GM21447 (cell line): ENCODE measurements around the gene PIK3R5.
"Not testable (repeated sequence)": the region's sequence is repeated elsewhere in the genome, so short reads cannot be mapped to it uniquely, and the experiment has no call there.

Source experiments
- ATAC-seq: cut with Tn5 transposase; IDR thresholded peaks from one replicate; pipeline ENCODE4 v1.9.1; 2021; ENCODE audit not compliant: unreplicated experiment

Gene PIK3R5

GRCh38 chr17:8898126-8898525 is 67.4 kb downstream of the PIK3R5 start:
- ATAC-seq = no peak

DNA sequence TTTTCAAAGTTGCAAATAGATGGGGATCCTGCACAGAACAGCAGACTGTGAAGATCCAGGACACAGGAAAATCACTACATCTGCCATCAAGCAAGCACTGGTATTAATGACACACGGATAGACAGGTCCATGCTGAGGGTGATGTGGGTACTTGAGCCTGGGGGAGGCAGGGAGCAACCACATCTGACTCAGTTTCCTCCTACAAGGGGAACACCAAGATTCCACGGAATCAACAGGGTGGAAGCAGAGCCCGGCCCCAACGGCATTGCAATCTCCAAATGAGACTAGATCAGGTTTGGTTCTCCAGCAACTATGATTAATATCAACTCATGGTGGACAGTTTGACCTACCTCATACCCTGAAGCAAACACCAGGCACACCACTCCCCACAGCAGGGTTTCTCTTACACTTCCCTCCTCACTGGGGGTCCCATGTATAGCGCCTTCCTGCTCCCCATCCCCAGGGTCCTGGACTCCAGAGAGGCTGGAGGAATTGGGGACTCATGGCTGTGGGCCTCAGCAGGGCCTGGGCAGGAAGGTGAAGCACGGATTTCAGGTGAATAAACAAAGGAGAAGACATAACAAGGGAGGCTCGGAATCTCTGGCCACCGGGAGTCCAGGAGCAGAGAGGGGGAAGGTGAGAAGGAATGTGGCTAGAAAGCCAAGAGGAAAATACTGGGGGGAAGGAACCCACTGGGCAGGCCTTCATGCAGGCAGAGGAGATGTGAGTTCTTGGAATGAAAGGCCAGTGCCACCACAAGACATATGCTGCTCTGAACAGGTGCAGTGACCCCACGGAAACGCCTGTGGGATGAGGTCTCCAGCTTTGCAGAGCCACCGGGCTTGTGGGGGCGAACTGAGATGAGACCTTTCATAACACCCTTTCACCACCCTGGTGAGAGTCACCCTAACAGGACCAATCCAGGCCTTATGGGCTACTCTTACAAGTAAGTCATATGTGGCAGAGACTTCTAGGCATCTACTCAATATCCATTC is 68.6 kb downstream of the PIK3R5 start:
- ATAC-seq = no peak

DNA sequence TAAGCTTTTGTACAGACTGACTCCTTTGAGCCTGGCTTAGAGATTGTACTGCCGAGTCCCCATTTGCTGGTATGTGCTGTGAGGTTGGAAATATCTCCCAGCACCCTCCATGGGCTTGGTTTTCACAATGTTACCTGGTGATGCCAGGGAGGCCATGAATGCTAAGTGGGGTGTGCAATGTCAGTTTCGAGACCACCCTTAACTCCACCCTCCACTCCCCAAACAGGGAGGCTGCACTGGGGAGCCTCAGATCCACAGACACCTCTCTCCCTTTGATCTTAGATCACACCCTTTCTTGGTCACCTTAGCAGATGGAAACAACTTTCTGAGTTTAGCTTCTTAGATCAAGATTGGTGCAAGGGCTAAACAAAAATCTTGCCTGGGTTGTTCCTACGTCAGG is 69.4 kb downstream of the PIK3R5 start:
- no peak for ATAC-seq

DNA sequence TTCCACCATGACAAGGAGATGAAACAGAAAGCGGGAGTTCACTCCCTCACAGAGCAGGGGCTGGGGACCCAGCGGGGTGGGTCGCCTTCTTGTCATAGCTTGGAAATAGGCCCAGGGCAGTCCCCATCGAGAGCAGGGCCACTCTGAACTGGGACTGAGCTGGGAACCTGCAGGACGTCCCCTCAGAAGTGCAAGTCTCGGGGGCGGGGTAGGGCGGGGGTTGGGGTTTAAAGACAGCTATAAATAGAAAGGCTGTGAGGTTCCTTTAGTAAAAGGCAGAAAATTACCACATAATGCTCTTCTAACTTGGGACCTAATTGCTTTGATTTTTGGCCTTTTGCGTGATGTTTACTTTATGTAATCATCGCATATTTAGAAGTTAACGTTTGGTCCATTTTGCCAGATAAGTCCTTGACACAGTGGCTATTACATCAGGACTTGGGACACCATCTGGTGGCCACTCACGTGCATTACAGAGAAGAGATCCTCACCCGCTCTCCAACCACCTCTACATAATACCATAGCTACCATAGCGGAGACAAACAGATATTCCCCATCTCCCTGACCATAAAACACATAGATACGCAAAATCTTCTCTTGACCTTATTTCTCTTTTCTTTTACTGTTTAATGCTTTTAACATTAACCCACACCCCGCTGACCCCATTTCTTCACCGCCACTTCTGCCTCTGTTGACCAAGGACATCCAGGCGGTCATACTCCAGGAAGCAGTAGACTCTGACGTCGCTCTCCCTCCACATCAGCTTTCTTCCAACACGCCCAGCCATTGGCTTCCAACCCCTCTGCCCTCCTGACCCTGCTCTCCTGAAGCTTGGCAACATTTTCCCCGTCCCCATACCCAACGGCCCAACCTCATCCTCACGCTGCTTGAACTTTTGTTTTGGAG is 70.6 kb downstream of the PIK3R5 start:
- peak; percentile 41 for ATAC-seq

GRCh38 chr17:8894202-8894671 is 71.3 kb downstream of the PIK3R5 start:
- ATAC-seq = no peak

DNA sequence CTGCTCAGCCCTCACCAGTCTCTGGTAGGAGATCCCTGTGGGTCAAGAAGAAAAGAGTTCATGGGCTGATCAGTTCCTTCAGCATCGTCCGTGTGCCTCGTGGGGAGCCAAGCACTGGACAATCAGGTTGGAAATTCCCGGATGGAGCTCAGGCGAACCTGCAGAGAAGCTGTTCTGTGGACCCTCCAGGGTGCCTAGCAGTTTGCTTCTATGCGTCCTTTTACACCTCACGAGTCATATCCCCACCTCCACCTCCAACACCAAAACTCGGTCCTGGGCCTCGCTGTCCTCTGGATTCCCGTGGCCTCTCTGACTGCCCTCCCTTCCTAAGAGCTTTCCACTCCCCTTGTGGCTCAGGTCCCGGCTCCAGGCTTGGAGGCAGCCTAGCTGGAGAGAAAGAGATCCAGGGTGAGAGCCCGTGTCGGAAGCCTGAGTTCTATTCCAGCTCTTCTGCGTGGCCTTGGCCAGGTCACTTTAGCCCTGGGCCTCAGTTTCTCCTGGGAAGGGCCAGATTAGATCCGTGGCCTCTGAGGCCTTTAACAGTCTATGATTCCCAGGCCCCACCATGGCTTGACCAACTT is 71.8 kb downstream of the PIK3R5 start:
- ATAC-seq = no peak

DNA sequence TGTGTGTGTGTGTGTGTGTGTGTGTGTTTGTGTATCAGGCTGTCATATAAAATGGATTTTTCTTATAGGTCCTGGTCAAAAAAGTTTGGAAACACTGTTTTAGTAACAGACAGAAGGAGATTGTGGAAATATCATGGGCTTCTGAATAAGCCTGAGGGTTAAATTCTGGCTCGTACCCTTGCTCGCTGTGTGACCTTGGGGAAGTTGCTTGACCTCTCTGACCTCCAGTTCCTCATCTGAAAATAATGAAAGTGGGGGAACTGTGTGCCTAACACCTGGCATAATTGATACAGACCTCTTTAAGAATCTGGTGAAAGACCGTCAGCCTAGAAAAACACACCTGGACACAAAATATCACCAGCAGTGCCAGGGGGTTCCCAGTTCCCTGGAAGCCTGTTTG is 72.4 kb downstream of the PIK3R5 start:
- no peak for ATAC-seq

DNA sequence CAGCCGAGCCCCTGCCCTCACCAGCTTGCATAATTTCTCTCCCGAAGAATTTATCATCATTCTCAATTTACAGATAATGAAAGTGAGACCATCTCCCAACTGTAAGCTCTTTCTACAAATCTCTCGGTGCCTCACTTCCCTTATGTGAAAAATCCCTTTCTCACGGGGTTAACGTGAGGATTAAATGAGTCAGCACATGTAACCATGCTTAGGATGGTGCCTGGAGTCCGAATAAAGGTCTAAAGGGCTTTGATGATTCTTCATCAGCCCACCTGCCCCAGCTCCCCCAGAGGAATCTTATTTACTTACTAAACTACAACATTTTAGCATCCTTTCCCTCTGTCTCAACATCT is 73.2 kb downstream of the PIK3R5 start:
- peak; percentile 60 for ATAC-seq

DNA sequence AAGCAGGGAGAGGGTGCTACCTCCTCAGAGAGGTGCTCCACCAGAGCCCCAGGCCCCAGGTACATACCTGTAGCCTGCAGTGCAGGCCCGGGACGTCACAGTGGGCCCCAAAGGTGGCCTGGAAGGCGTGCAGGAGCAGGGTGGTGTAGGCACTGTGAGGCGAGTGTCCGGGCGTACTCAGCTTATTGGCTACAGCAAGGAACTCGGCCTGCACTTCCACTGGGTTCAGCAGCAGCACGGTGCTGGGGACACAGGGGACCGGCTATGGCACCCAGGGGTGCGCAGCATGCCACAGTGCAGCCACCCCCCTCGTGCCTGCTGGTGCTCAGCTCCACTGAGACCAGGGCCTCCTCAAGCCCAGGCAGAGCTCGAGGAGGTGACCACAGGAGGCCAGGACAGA is 74.8 kb downstream of the PIK3R5 start:
- no peak for ATAC-seq

GRCh38 chr17:8889458-8890210 is 75.9 kb downstream of the PIK3R5 start:
- ATAC-seq = no peak

DNA sequence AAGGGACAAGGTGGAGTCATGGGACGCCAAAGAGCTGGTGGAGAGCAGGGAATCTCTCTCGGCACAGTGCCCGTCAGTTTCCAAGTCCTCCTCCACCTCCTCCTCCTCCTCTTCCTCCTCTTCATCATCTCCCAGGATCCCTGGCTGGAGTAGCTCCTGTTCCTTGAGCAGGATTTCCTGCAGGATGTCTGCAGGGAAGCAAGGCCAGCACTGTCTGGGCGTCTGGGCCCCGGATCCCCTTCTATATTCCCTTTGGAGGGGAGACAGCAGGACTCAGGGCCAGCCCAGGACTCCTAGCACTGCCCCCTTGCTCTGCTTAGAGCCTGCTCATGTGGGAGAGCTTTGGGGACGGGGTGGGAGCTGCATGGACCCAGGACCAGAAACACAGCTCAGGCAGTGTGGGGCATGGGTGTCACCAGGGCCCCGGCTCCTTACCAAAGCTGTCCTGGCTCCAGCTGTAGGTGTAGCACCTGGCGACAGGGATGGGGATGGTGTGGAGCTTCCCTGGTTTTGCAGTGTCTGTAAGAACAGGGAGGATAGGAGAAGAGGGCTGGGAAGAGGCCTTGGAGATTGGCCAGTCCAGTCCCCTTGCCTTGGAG is 76.7 kb downstream of the PIK3R5 start:
- ATAC-seq = no peak

- ATAC-seq = no peak
These were observed 77.4 kb downstream of the PIK3R5 start for GRCh38 chr17:8887834-8888703.

GRCh38 chr17:8887301-8887700 is 78.2 kb downstream of the PIK3R5 start:
- ATAC-seq = no peak

DNA sequence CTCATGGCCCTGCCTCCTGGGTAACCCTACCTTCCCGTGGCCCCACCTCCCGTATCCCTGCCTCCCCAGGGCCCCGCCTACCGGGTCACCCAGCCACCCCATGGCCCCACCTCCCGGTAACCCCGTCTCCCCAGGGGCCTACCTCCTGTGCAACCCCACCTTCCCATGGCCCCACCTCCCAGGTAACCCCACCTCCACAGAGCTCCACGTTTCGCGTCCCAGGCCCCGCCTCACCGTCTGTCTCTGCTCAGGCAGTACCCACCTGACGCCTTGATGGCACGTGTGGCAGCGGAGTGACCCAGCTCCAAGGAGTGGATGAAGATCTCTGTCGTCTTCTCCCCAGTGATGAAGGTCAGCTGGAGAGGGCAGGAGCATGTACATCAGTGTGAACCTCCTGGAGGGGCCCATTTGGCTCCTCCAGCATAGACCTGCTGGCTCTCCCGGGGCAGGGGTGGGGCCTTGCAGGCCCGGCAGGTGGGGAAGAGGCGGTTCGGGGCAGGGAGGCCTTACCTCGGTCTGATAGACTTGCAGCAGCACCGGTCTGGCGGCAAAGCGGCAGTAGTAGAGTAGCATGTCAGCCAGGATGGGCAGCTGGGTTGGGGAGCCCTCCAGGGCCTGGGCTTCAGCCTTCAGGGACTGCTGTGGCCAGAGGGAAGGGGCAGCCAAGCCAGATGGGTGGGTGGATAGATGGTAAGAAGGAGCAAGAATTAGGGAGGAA is 79.4 kb downstream of the PIK3R5 start:
- ATAC-seq = no peak

GRCh38 chr17:8885163-8885966 is 80.1 kb downstream of the PIK3R5 start:
- not testable (repeated sequence) for ATAC-seq

DNA sequence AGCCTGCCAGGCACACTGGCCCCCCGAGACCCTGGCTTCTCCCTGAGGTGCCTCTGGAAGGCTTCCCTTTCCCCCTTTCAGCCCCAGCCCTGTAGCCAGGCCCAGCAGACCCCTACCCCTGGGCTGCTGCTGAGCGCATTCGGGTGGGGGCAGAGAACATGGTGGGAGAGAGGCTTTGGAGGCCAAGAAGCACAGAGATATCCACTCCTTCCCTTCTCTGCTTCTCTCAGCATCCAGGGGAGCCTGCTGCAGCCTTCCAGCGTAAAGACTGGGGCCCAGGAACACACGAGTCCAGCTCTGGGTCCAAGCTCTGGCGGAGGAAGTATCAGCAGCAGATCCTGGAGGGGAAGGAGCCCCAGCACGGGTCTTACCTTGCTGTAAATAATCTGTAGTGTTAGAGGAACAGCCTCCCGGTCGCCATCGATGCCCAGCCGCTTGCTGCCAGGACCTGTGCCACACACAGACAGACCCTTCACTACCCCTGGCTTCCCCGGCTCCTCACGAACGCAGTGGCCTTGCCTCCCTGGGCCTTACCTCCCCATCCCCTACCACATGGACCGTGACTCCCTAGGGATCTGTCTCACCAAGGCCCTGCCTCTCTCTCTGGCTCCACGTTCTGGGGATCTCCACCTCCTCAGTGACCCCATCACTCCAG is 81.0 kb downstream of the PIK3R5 start:
- ATAC-seq = no peak

- ATAC-seq = no peak
These were observed 82.2 kb downstream of the PIK3R5 start for GRCh38 chr17:8883353-8883752.
